Sigmoid colon (tissue), 3 donors: ENCODE data around the gene NDUFA6.
"Not testable (repeated sequence)": the region's sequence is repeated elsewhere in the genome, so short reads cannot be mapped to it uniquely, and the experiment has no call there.

Source experiments
- CTCF ChIP-seq, 4 experiments: fragments of 450-650 bp in 3 of 4; fragments of 200-600 bp in 1 of 4; IDR thresholded peaks; one replicate each; pipeline ENCODE4 v1.5.1; 2016 to 2019; ENCODE audit warnings: antibody characterized with exemption in 4 of 4, mild to moderate bottlenecking in 3 of 4, moderate library complexity in 2 of 4
- POLR2A ChIP-seq, 2 donors: fragments of 450-650 bp; IDR thresholded peaks; one replicate each; pipeline ENCODE4 v1.6.1; 2016; ENCODE audit warnings: antibody characterized with exemption in 2 of 2, mild to moderate bottlenecking in 2 of 2, moderate library complexity in 2 of 2

DNA sequence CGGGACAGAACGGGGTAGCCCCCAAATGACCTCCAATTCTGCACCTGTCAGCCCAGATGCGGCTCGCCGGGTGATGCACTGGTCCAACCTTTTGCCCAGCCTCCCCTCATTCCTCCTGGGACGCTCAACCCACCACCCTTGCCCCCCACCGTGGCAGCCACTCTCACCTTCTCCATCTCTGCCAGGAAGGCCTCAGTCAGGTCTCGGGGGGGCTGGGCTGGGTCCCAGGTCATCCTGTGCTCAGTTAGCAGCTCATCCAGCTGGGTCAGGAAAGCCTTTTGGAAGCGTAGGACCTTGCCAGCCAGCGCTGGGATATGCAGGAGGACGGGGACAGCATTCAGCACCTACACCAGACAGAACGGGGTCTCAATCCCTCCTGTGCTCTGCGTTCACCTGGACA lies 37.4 kb upstream of the NDUFA6 start:
- TF ChIP-seq CTCF, POLR2A (IDR thresholded peaks at IDR 0.05): not testable (repeated sequence)
